ENCODE data around the gene FNDC3B. TPM values are rescaled to one million over a fixed set of nuclear protein-coding genes. Genes with fewer than 3 reads are reported as not detected.

Gene FNDC3B
- total RNA-seq, 4 donors from 2014 or later, result 131 to 179 (median 170) TPM

DNA sequence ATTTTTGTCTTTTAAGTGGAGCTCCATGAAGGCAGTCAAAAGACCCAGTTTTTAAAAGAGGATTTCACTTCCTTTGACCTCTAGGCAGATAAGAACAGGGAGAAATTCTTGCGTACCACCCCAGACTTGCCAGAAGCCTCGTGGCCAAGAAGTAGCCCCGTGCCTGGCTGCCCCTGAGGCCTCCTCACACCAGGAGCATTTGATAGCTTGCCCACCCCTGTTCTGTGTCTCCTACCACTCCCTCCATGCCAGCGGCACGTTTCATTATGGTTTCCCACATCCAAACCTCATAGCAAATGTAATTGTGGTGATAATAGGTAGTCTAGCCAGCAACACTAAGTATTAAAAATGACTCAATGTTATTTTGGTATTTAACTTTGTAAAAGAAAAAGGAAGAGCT lies 301.2 kb downstream of the FNDC3B start:
- TF ChIP-seq, protein P1, sequence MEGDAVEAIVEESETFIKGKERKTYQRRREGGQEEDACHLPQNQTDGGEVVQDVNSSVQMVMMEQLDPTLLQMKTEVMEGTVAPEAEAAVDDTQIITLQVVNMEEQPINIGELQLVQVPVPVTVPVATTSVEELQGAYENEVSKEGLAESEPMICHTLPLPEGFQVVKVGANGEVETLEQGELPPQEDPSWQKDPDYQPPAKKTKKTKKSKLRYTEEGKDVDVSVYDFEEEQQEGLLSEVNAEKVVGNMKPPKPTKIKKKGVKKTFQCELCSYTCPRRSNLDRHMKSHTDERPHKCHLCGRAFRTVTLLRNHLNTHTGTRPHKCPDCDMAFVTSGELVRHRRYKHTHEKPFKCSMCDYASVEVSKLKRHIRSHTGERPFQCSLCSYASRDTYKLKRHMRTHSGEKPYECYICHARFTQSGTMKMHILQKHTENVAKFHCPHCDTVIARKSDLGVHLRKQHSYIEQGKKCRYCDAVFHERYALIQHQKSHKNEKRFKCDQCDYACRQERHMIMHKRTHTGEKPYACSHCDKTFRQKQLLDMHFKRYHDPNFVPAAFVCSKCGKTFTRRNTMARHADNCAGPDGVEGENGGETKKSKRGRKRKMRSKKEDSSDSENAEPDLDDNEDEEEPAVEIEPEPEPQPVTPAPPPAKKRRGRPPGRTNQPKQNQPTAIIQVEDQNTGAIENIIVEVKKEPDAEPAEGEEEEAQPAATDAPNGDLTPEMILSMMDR (IDR thresholded peaks at IDR 0.05; ENCODE audit: low read depth), result no peak

DNA sequence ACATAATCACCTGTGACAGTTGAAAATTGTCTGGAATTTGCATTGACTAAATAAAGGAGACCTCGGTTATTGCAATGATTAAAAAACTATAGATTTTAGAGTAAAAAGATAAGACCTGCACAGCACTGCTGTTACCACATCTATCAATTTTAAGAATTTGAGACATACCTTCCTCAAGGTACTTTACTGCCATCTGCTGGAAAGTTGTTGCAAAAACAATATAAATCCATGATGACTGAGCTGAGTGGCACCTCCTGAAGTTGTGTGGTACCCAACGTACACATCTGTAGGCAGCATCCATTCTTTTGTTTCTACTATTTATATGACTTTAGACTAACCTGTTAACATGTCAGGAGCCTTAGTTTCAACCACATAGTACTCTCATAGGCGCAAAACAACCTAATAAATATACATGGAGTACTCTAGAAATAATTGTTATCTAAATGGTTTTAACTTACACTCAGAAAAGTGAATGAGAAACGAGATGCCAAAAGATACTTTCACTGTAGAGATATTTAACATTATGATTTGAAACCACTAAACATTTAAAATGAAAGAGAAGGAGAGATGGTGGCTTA lies 302.2 kb downstream of the FNDC3B start:
- TF ChIP-seq, protein P1 (IDR thresholded peaks at IDR 0.05; ENCODE audit: low read depth), result no peak

DNA sequence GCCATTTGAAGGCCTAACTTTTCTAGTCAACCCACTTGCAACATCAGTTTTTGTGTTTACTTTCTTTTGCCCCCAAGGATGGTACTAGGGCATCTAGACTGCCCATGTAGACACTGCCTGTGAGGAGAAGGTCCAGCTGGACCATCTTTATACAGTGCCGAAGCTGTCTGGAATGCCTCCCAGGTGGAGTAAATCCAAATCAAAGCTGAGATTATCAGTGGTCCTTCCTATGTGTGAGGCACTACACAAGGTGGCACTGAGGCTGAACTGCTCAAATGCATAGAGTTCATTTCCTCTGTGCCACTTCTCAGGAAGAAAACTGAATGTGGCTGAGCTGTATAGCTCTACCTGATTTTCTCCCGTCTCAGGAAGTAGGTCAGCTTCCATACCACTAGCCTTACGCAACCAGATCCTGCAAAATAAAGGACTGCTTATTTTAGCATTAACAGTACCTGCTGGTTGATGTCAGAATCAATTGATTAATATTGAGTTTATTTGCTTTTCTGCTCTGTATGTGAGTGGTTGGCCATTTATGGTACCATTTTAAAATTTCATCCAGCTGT lies 302.8 kb downstream of the FNDC3B start:
- TF ChIP-seq, protein P1 (IDR thresholded peaks at IDR 0.05; ENCODE audit: low read depth), result no peak

DNA sequence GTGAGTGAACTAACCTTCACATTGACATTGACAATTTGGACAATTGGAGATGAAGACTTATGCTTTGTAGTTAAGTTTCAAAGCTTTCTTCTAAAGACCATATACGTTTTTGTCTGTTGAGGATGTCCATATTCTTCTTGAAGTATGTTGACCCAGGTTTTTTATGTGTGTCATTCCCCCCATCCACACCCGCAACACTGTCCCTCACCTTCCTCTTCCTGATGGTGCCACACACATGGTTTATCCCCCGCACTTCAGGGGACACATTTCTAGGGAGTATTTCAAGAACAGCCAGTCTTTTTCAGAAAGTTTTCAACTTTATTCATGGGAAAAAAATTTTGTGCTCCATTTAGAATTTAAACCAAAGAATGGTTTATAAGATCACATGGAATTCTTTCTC lies 303.7 kb downstream of the FNDC3B start:
- TF ChIP-seq, protein P1 (IDR thresholded peaks at IDR 0.05; ENCODE audit: low read depth), result no peak

DNA sequence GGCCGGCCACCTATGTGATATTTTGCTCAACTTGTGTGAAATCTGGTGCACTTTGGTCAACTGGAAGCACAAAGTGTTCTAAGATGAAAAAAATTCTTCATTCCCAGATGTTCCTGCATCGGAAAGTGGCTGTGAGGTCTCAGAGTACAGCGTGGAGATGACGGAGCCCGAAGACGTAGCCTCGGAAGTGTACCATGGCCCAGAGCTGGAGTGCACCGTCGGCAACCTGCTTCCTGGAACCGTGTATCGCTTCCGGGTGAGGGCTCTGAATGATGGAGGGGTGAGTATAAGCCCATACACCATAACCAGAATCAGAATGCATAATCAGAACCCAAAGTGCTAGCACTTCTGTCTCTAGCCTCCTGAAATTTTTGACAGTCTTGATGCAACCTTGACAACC lies 304.6 kb downstream of the FNDC3B start:
- TF ChIP-seq, protein P1 (IDR thresholded peaks at IDR 0.05; ENCODE audit: low read depth), result no peak

DNA sequence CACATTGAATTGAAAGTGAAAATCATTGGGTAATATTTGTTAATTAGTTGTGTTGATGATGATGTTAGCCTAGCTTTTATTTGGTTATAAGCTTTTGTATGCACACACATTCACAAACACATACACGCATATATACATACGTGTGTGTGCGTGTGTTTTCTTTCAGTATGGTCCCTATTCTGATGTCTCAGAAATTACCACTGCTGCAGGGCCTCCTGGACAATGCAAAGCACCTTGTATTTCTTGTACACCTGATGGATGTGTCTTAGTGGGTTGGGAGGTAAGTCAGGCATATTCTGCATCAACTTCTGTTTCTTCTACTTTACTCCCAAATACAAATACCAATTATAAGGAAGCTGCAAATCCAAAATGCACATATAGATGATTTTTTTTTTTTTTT lies 306.8 kb downstream of the FNDC3B start:
- TF ChIP-seq, protein P1 (IDR thresholded peaks at IDR 0.05; ENCODE audit: low read depth), result no peak

DNA sequence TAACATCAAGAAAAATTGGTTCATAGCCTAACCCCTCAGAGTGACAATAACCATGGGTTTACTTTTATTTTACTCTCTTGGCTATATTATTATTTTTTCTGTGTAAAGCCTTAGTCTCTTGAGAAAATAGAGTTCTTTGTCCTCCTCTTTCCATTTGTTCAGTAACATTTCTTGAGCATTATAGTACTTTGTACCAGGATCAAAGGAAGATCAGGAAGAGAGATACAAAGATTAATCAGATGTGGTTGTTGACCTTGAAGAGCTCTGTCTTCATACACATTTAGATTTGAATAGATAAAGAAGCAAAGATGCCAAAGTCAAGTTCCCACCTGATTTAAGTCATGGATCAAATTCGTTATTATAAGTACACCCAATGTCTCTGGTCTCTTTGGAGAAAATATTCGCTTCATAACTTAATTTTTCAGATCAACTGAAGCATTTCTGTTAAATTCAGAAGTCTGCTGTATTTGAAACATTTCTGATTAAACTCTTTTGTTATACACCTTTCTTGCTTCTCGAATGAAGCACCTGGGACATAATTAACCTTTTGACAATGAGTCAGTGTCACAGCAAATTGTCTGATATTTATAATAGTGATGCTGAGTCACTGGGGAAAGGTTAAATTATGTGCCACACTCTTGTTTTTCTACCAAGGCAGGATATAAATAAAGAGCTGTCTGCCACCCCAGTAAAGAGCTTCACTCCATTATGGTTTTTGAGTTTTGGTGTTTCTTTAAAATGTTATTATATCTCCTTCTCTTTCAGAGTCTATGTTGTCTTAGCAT lies 308.7 kb downstream of the FNDC3B start:
- TF ChIP-seq, protein P1 (IDR thresholded peaks at IDR 0.05; ENCODE audit: low read depth), result no peak
